SK-N-MC (cell line): Measurements from ENCODE around the gene OR9K2.
A peak's percentile ranks its signal among the peaks of the same experiment; 100 is the strongest.

Source experiments
- DNase-seq: peaks from one replicate; pipeline ENCODE4 v3.0.0-alpha.2; 2011; ENCODE audit warnings: low read depth, low spot score
- H3K27ac ChIP-seq: fragments of 200-600 bp; sonication (generic); 2 replicates; pipeline ENCODE4 v1.5.1; 2016; ENCODE audit warnings: mixed run types
- H3K36me3 ChIP-seq: fragments of 200-600 bp; sonication (generic); 2 replicates; pipeline ENCODE4 v1.6.1; 2017; ENCODE audit warnings: antibody characterized with exemption, low read length, mixed read lengths; ENCODE audit not compliant: insufficient read depth
- H3K4me3 ChIP-seq: fragments of 200-600 bp; sonication (generic); 2 replicates; pipeline ENCODE4 v1.5.1; 2016
- H3K9ac ChIP-seq: fragments of 200-600 bp; sonication (generic); 2 replicates; pipeline ENCODE4 v1.8.0; 2017; ENCODE audit warnings: mixed run types, mixed read lengths; ENCODE audit not compliant: insufficient read length
- H3K9me3 ChIP-seq: fragments of 200-600 bp; sonication (generic); 2 replicates; pipeline ENCODE4 v1.6.1; 2017; ENCODE audit warnings: low read depth, mild to moderate bottlenecking, antibody characterized with exemption, low read length, moderate library complexity, mixed read lengths
- EZH2 ChIP-seq: fragments of 200-600 bp; sonication (generic); IDR thresholded peaks from one replicate; pipeline ENCODE4 v1.6.1; 2017; ENCODE audit warnings: antibody characterized with exemption
- FOXP2 ChIP-seq: optimal IDR thresholded peaks from 2 replicates; pipeline ENCODE3; 2011; ENCODE audit warnings: mild to moderate bottlenecking, moderate library complexity; ENCODE audit not compliant: insufficient read depth; ENCODE audit errors: extremely low read length, control extremely low read depth
- POLR2AphosphoS5 ChIP-seq: IDR thresholded peaks from 2 replicates; pipeline ENCODE4 v1.6.1; 2012; ENCODE audit warnings: mild to moderate bottlenecking, low read depth, low read length, borderline replicate concordance

OR9K2 gene

GRCh38 chr12:55172686-55173085, 46.5 kb downstream of the OR9K2 start:
- Histone ChIP-seq H3K4me3 (no peak overlapping the region), H3K9ac (no peak overlapping the region), H3K27ac (no peak overlapping the region), H3K36me3 (no peaks in the 10 kb centered on the region), H3K9me3 (no peaks in the 10 kb centered on the region)
- TF ChIP-seq POLR2AphosphoS5 (no peak), FOXP2 (no peak)
- DNase-seq = no peak

- H3K9ac ChIP-seq = no peak overlapping the region
- DNase-seq = peak; percentile 30
- no peak overlapping the region for H3K4me3 ChIP-seq
- no peaks in the 10 kb centered on the region for H3K36me3 ChIP-seq
- TF ChIP-seq FOXP2 (no peak), POLR2AphosphoS5 (no peak), EZH2 (no peak)
- no peak overlapping the region for H3K27ac ChIP-seq
- H3K9me3 ChIP-seq = no peaks in the 10 kb centered on the region
These were observed 47.2 kb downstream of the OR9K2 start for GRCh38 chr12:55173456-55173855.
